ENCODE data around the gene VIPR2.

The VIPR2 gene

GRCh38 chr7:159042103-159042502 is 102.6 kb downstream of the VIPR2 start:
- DNase-seq (ENCODE audit: low spot score) = no peak

DNA sequence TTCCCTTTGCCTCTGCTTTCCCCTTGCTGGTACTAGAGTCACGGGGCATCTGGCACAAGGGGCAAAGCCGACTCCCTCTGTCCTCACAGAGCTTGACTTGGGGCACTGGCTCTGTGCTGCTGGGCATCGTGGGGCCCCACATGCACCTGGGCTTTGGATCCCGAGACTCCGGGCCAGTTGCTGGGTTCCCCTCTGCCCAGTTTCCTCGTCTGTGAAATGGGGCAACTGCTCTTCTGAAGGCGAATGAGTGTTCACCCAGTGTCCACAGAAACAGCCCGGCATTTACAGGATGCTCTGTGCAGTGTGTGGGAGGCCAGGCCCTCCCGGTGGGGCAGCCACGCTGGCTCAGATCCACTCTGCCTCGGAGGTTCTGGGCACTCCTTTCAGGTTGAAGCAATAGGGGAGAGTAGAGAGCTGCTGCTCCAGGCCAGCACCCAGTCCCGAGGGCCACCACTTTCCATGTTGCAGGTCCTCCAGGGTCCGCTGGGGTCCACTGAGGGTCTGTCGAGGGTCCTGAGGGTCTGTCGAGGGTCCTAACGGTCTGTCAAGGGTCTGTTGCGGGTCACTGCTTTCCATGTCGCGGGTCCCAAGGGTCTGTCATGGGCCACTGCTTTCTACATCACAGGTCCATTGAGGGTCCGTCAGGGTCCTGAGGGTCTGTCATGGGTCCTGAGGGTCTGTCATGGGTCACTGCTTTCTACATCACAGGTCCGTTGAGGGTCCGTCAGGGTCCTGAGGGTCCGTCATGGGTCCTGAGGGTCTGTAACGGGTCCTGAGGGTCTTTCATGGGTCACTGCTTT is 103.6 kb downstream of the VIPR2 start:
- no peak for DNase-seq (ENCODE audit: low spot score)

DNA sequence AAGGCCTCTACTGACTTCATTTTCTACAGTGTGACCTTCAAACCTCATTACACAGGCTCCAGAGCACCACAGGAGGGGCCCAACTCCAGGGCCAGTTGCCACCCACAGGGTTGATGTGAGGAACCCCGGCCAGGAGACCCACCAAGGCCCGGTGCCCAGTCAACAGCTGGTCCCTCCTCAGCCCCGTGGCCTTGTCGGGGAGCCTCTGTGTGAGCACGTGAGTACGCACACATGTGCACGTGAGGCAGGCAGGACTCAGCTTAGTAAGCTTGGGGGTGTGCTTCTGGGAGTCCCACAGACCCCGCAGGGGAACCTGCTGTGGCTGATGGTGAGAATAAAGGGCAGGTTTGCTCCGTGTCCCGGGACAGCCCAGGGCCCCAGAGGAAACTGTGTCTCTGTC is 104.5 kb downstream of the VIPR2 start:
- DNase-seq (ENCODE audit: low spot score) = no peak

- no peak for DNase-seq (ENCODE audit: low spot score)
Measured at GRCh38 chr7:159039716-159040115, 105.0 kb downstream of the VIPR2 start.

GRCh38 chr7:159038066-159038465 is 106.6 kb downstream of the VIPR2 start:
- no peak for DNase-seq (ENCODE audit: low spot score)

DNA sequence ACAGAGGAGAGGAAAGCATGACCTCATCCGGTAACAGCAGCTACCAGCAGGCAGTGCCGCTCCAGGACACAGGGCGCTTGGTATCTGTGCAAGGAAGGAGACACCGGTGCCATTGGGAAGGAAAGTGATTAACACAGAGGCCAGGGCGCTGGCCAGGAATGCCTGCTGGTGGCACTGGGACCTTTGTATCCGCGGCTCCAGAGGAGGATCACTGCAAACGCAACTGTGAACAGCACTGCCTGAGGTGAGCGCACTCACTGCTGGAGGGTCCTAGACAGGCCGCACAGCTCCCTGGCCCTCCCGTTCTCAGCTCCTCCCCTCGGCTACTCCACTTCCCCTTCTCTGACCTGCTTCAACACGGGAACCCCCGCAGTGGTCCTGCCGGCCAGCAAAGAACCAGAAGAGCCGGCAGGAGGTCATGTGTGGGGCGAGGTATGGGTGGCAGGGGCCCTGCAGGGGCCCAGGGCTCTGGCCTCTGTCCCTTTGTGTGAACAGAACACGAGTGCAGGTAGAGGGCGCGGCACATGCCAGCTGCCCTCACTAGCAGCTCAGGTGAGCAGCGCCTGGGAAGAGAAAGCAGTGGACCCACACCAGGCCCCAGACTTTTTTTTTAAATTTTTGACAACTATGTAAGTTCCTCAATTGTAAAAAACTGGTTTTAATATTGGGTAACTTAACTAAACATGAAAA is 107.6 kb downstream of the VIPR2 start:
- no peak for DNase-seq (ENCODE audit: low spot score)

GRCh38 chr7:159035571-159036073 is 109.0 kb downstream of the VIPR2 start:
- DNase-seq (ENCODE audit: low spot score) = no peak

- DNase-seq (ENCODE audit: low spot score) = no peak
Measured at GRCh38 chr7:159034988-159035387, 109.7 kb downstream of the VIPR2 start.

DNA sequence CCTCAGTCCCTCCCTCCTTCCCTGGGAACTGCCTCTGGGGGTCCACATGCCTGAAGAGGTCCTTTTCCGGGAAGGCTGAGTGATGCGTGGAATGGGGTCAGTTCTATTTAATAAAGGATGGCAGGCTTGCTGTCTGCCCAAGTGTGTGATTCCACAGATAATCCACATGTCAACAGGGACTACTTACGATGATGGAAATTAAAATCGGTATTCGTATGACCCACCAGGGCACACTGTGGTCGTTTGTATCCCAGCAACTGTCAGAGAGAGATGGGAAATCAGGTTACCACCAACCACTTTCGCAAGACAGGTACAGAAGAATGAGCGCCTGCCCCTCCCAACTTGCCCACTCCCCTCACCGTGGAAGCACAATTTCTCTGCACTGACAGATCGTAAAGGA is 110.3 kb downstream of the VIPR2 start:
- DNase-seq (ENCODE audit: low spot score) = no peak

DNA sequence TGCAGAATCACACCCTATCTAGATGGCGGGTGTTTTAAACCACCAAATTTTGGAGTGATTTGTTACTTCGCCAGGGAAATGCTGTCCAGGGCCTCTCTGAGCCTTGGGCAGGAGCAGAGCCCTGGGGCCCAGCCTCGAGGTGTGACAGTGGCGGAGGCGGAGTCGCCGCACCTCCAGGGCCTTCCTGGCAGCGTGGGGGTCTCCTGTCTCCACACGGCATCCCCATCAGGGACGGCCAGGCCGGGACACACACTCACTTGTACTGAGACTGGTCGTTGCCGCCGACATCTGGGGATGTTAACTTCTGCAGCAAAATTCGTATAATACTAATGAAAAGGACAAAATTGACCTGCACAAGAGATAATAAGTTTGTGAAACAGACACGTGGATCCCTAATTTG is 110.7 kb downstream of the VIPR2 start:
- DNase-seq (ENCODE audit: low spot score) = no peak

DNA sequence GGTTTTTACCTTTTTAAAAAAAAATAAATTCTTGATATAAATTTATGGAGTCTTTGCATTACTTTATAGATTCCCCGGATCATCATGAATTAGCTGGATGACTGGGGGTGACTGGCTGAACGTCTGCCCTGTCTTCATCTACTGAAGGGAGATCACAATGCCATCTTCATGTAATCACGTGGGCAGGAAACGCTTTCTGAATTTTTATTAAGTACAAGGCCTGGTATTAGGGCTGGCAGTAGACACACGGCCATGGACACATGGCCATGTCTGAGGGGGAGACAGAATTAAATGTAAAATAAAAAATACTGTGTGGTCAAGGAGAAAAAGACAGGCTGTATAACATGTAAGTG is 111.2 kb downstream of the VIPR2 start:
- DNase-seq (ENCODE audit: low spot score) = no peak

DNA sequence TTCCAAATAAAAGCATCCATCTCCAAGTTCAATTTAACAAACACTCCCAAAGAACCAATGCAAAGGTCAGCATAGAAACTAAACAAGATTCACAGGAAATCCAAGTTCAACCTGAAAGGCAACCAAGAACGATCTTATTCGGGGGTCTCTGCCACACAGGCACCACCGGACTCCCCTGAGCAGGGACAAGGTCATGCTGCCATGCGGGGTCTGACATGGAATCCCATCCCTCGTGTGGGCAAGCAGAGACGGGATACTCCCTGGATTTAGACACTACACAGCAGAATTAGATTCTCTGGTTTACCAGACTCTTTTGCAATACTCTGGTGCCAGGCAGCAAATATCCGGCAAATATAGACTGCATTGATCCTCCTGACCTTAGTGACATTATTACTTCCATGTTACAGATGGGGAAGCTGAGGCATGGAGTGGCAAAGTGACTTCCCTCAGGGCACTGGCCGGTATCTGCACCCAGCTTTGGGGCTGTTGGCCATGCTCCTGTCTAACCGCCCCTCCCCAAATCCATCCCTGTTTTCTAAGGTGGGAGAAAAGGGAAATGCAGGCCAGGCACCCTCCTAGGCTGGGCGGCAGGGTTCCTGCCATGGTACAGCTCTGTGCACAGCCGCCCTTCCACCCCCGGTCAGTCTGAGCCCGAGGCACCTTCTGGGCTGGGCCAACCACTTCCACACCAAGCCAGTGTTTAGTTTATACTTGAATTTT is 111.8 kb downstream of the VIPR2 start:
- DNase-seq (ENCODE audit: low spot score) = no peak

GRCh38 chr7:159032322-159032721 is 112.3 kb downstream of the VIPR2 start:
- DNase-seq (ENCODE audit: low spot score) = no peak

DNA sequence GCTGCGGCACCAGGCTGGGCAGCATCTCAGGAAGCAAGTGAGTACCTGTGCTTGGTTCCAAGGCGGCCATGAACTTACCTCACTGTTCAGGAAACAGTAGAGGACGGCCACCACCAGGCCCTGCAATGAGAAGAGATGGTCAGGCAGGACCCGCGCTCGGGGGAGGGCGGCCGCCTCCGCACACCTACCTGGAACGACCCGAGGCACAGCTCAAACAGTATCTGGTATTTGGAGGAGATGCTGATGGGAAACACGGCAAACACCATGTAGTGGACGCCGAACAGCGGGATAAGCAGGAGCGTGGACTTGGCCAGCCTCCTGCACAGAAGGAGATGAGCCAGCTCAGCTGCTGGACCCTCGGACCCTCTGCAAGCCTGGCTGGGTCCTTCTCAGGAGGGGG is 112.9 kb downstream of the VIPR2 start:
- no peak for DNase-seq (ENCODE audit: low spot score)

- DNase-seq (ENCODE audit: low spot score) = no peak
Measured at GRCh38 chr7:159031135-159031701, 113.4 kb downstream of the VIPR2 start.

DNA sequence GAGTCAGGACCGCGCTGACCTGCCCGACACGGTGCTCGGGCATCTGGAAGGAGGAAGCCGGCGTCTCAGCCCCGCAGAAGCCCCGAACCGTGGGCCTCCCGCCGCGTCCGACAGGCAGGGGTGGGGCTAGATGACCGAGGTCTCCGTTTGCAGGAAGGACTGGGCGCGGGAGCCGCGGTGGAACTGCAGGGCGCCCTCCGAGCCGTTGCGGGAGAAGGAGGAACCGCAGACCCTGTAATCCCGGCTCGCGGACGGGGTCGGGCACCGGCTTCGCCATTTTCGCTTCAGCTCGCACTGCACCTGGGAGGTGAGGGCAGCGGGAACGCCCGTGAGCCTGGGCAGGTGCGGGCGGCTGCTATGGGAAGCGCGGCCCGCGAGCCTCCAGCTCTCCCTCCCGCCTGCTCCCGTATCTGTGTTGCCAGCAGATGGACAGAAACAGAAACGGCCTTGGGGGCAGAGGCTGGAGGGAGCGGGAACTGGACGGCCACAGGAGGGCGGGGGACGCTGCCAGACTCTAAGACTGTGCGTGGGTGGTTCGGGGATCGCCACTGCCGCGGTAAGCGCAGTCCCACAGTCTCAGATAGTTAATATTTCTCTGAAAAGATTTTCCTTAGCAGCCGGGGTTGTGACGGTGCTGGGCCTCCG is 114.1 kb downstream of the VIPR2 start:
- no peak for DNase-seq (ENCODE audit: low spot score)

DNA sequence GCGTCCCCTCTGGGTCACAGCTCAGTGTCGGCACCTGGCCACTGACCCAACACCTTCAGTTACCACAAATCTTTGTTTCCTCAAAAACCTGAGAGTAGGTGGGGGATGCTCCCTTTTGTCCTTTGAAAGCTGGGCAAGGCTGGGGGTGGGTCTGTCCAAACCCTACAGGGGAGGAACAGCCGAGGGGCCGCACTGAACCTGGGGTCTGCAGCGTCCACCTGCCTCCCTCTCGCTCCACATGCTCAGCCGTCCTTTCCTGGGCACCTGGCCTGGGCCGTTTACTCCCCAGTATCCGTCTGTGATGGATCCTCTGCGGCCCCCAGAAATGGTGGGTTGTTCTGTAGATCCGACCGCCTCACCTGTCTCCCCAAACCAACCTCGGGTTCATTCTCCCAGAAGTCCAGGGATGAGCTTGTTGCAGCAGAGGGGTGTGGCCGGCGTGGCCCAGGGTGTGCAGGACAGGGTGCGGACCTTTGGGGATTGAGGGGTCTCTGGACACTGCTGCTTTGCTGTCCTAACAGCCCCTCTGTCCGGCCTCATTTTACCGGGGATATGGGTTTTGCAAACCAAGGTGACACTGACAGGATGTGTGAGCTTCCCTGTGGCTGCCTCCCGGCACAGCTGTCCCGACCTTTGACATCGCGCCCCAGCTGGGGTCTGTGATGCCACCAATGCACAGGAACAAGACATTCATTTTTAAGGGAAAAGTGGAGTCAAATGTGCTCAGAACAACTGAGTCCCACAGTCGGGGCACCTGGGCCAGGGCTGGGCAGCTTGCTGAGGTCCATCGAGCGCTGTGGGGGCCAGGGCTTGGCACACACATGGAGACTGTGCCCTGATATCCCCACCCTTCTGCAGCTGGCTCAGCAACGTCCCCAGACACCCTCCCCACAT is 115.9 kb downstream of the VIPR2 start:
- DNase-seq (ENCODE audit: low spot score) = no peak

DNA sequence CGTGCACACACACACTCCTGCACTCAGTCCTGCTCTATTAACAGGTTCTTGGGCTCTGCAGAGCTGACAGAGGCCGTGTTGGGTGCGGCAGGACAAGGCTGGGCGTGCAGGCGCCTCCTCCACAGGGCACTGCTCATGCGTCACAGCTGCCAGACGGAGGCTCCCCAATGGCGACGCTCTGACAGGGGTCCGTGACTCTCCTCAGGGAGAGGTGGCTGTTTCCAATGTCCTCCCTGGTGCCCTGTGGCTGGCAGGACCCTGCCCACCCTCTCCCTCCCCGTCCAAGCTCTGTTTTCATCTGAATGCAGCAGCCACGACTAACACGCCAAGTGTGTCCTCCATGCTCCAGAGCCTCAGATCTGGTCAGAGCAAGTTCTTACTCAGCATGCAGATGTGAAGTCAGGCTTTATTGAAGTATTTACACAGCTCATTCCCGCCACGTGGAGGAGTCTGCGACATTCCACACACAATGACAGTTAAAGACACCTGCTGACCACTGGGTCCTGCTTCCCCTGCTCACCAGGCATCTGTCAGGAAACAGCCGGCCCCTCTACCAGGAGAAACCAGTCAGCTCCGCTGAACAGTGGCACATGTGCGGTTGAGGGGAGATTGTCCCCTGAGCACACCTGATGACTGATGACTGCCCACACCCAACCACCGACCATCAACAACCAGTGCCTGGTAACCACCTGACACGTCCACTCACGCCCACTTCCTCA is 116.7 kb downstream of the VIPR2 start:
- DNase-seq (ENCODE audit: low spot score) = no peak

GRCh38 chr7:159027056-159027788 is 117.4 kb downstream of the VIPR2 start:
- DNase-seq (ENCODE audit: low spot score) = no peak

All from hematopoietic multipotent progenitor cell treated with erythropoietin and hydrocortisone succinate and interleukin-3 and kit ligand, for 15 days (in vitro differentiated cells).